Central memory CD4-positive, alpha-beta T cell (primary cell): Measurements from ENCODE around the gene LCMT1.
"Not testable (repeated sequence)": the region's sequence is repeated elsewhere in the genome, so short reads cannot be mapped to it uniquely, and the experiment has no call there.

Experiments
- DNase-seq: peaks from one replicate; pipeline ENCODE4 v3.0.0; 2022

LCMT1 gene

DNA sequence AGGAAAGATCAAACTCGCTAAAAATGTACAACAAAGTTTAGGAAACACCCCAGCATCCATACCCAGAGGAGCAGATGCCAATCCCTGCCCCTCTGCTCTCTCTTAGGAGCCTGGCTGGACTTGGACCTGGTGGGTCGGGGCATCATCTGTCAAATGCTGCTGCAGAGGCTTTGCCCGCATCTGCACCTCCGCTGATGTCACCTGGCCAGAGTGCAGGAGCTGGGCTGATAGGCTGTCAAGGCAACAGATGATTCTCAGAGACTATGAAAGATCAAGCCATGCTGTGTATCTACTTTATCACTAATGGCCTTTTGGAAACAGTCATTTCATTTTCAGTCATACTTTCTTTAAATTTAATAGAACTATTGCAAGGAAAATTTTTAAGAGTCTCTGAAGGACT lies 15.9 kb upstream of the LCMT1 start:
- no peak for DNase-seq

DNA sequence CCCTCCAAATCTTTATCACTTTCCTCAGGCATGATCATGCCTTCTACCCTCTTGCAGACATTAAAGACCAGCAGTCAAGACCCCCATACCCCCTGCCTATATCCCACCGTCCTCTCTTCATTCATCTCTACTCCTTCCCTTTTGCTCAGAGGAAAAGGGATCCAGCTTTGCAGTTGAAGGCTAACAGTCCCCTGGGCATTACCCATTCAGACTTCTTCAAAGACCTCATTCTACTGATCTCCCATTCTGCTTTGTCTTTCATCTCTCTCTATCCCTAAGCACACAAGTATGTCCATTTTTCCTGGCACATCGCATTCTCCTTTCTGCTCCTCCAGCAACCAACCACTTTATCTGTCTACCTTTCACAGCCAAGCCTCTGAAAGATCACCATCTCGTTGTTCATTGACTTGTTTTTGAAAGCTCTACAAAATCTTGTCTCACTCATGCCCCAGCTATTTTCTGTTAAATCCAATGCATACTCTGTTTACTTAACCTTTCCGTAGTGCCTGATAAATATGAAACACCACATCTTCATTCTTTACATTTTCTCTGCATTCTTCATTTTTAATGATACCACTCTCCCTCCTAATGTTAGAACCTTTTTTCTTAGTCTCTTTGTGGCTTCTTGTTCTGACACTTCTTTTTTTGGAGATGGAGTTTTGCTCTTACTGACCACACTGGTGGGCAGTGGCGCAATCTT lies 14.1 kb upstream of the LCMT1 start:
- DNase-seq, result no peak

DNA sequence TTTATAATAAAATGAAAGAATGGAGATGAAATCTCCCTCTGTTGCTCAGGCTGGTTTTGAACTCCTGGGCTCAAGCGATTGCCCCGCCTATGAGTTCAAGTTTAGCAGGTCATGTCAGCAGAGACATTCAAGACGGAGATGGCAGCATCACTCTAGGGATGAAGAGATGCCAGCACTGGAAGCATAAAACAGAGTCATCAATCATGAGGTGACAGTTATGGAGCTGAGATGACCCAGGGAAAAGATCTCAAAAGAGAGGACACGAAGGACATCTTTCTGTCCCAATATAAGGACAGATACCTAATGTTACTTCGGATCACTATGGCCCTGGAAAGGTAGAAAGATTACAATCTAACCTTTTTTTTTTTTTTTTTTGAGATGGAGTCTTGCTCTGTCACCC lies 11.0 kb upstream of the LCMT1 start:
- no peak for DNase-seq

DNA sequence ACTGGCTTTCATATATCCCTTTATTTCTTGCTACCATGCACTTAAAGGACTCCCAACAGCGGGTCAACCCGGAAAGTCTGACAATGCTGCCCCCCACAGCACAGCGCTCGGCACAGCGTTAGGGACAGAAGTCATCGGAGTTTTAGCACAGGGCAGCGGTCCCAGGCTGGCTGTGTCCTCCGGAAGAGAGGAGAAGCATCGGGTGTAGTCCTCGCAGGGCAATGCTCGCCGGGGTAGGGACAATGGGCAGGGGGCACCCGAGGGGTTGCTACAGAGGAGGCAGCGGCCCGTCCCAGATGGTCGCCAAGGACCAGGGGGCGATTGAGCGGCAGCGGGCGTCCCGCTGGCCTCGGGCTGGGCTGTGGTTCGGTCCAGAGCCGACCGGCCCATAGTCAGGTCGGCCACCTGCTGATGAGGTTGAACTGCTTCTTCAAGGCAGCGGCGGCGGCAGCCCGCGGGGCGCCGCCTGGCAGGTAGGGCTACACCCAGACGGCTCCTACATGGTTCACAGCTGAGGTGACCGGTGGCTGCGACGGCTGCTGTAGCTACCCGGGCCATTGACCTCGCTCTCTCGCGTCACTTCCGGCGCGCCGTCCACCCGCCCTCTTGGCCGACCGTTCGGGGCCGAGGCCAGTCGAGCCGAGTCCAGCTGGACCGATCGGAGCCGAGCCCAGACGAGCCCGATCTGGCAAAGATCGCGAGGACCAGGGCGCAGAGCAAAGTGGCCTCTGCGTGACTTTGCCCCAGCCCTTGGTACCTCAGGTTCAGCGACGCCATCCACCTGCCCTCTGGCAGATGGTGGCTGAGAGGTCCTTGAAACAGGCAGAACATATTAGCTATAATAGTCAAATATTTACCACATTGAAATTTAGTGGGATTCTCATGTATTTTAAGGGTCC lies 4.7 kb upstream of the LCMT1 start:
- DNase-seq, result peak; percentile 60

DNA sequence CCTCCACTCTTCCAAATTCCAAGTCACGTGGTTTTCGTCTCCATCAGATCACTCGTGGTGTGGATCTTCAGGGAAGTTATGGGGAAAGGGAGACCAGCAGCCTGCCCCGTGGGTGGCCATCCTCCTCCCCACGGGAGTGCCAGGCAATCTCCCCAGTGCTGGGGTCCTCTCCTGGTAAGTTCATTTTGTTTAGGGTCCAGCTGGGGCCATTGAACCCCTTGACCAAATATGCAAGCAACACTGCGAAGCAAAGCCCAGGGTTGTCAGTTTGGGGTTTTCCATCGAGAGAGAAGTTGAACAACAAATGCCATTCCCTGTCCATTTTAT lies 4.1 kb upstream of the LCMT1 start:
- DNase-seq, result no peak

DNA sequence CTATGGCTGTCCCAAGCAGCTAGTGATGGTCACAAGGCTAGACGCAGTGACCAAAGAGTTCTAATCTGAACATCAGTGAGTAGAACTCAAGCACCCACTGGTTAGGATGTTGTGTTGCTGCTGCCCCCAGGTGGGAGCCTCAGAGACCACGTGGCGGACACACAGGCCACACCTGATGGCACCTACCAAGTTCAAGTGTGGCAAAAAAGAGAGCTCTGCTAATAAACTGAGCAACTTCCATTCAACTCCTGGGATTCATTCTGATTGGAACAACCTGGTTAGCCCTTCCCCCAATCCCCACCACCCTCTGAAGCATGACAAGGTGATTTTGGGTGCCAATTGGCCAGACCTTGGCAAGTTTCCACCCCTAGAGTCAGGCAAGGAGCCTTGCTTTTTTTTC lies 3.5 kb upstream of the LCMT1 start:
- peak; percentile 24 for DNase-seq

DNA sequence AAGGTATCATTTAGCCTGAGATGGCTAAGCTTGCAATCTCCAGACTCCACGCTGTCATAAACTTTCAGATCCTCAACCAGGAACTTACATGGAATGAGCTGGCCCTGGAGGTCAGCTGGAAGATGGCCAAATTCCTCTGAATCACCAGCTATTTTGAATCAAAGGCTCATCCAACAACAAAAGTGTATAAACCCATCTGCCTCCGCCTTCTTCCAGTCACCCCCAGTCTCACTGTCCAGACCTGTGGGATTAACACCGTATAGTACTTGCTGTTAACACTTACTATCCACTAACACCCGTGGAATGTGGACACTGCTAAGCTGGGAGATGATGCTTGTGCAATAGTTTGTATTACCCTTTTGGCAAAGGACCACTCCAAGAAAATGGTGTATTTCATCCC lies 1.9 kb upstream of the LCMT1 start:
- DNase-seq, result no peak

DNA sequence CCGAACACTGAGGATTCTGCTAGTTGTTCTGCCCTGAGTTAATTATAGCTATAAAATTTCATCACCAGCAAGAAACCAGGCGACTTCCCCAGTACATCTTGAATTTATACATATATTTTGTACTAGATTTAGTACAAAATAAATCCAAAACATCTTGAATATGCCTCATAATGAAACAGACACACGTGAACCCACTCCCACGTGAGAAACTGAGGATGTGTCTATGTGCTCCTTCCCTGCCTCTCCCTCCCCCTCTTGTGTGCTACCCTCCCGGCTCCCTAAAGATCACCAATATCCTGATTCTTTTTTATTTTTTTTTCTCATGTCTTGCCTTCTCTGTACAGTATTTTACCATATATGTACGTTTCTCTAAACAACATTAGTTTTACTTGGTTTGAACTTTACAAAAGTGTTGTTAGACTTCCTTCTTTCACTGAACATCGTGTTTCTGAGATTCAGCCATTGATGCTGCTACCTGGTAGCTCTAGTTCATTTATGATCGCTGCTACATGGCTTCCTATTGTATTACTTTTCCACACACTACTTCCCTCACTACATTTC lies 1.1 kb upstream of the LCMT1 start:
- no peak for DNase-seq

DNA sequence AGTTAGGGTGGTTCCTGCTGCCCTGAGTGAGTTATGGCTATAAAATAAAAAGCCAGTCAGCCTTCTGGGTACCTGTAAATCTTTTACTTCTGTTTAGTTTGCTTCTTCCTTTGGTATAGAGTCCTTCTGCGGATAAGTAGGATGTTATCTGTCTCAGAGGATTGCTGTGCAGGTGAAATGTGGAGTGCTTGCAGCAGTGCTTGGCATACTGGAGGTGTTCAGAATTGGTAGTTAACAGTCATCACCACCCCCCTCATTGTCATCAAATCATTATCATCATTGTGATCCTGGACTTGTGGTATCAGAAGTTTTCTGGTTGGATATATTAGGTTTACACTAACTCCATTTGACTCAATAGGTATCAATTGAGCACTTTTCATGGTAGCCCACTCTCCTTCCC lies 2.6 kb downstream of the LCMT1 start:
- DNase-seq, result no peak

DNA sequence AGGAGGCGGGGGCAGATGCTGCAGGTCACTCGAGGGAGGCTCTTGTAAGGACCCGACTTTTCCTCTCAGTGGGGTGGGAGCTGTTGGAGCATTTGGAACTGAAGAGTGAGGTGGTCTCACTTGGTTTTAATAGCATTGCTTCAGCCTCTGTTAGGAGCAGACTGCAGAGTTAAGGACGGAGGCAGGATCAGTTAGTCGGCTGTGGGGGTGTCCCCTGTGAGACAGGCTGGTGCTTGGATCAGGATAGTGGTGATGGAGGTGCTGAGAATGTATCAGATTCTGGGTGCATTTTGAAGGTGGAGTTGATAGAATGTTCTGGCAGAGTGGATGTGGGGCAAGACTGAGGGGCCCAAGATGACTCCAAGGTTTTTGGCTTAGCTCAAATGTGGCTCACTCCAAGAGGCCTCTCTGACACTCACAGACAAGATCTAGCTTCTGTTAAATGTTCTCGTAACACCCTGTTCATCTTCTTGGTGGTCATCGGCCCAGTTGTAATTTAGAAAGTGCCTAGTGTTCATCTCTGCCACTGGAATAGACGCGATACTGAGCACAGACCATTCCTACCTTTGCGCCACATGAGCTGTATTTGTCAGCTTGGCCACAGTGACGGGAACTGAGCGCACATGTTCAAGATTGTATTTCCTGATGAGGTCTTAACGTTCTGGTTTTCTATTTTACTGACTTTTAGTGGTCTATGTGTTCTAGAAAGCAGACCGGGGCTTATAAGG lies 7.5 kb downstream of the LCMT1 start:
- DNase-seq, result no peak

DNA sequence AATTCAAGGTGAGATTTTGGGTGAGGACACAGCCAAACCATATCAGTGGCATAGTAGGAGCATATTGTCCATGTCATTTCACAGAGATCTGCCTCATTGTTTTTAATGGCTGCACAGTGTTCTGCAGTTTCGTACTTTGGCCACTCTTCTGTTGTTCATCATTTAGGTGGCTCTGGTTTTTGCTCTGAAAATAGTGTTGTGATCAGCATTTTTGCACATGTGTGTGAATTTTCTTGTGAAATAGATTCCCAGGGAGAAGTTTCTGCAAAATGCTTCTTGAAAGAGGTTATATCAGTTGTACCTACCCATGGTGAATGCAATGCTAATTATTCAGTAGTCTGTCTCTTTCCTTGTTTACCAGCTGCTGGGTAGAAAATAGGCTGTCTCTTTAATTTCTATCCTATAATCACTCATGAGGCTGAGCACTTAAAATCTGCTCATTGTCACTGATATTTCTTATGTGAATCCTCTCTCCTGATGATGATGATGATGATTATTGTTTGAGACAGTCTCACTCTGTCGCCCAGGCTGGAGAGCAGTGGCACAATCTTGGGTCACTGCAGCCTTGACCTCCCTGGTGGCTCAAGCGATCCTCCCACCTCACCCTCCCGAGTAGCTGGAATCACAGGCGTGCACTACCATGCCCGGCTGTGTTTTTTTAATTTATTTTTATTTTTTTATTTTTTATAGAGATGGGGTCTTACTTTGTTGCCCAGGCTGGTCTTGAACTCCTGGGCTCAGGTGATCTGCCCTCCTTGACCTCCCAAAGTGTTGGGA lies 10.5 kb downstream of the LCMT1 start:
- no peak for DNase-seq

DNA sequence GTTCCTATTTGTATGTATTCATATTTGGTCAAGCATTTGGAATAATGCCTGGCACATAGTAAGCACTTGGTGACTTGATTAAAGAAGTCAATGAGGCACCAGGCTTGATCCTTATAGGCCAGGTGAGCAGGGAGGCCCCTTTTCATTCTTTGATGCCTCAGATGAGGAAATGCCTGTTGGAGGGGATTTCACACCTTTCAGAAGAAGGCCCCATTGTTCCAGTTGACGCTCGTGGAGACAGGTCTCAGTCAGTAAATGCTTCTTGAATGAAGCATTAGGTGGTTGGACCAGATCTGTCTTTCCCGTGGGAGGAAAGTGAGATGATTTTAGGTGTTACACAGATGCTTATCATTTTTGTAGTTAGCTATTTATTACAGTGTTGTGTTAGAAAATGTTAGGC lies 13.0 kb downstream of the LCMT1 start:
- no peak for DNase-seq

DNA sequence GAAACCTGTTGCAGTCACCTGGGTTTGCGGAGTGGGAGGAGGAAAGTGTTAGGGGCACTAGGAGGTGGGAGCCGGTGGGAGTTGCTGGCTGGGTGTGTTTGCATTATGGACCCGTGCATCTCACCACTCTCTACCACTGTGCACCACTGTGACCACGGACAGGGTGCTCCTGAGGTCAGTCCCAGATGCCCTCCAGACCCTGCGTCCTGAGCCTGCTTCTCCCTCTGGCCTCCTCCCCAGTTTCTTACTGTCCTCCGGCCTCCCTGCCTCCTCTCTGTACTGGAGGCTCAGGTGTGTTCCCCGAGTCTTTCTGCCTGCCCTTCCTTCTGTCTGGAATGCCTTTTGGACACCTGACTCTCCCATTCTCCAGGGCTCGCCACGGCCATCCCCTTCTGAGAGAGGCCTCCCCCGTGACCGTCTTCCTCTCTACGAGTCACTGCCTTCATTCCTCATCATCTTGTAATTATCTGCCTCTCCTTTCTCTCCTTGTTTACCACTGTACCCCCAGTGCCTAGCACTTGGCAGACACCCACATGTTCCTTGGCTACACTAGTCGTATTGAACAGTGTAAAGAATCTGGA lies 14.6 kb downstream of the LCMT1 start:
- DNase-seq, result not testable (repeated sequence)

DNA sequence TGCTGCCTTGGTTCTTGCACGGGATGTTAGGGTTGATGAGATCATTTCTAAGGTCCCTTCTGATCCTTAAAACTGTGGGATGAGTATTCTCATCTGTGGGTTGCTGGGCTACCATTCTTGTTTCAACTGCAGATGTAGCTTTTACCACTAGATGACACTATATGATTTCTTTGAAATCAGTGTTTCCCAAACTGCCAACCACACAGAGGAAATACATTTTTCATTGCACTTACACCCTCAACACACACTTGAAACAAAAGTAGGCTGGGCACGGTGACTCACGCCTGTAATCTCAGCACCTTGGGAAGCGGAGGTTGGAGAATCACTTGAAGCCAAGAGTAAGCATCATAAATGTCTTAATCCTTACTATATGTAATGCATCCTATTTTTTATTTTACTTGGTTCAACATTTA lies 15.3 kb downstream of the LCMT1 start:
- DNase-seq, result peak; percentile 17

DNA sequence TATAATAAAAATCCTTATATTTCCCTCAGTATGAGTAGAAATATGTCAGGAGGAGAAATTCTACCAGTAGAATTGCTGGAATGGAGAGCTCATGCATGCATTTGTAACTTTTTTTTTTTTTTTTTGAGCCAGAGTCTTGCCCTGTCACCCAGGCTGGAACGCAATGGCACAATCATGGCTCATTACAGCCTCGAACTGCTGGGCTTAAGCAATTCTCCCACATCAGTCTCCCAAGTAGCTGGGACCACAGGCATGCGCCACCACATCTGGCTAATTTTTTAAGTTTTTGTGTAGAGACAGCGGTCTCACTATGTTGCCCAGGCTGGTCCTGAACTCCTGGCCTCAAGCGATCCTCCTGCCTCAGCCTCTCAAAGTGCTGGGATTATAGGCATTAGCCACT lies 21.2 kb downstream of the LCMT1 start:
- DNase-seq, result not testable (repeated sequence)

DNA sequence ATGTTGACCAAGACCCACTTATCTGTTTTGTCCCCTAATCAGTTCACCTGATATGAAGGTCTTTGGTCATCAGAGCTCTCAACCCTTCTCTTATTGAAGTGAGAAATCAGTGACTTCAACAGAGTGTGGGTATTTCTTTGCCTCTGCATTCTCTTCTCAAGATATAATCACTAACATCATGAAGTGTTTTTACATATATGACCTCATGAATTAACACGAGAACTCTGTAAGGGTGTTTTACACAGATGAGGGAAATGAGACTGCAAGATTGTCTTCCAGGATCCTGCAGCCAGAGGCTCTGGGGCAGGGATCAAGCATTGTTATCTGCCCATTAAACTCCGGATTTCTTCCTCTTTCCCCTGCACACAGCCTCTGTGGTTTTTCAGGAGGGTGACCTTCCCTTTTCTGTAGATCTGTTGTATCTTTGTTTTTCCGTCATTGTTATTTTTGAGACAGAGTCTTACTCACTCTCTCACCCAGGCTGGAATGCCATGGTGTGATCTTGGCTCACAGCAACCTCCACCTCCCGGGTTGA lies 22.7 kb downstream of the LCMT1 start:
- DNase-seq, result no peak

DNA sequence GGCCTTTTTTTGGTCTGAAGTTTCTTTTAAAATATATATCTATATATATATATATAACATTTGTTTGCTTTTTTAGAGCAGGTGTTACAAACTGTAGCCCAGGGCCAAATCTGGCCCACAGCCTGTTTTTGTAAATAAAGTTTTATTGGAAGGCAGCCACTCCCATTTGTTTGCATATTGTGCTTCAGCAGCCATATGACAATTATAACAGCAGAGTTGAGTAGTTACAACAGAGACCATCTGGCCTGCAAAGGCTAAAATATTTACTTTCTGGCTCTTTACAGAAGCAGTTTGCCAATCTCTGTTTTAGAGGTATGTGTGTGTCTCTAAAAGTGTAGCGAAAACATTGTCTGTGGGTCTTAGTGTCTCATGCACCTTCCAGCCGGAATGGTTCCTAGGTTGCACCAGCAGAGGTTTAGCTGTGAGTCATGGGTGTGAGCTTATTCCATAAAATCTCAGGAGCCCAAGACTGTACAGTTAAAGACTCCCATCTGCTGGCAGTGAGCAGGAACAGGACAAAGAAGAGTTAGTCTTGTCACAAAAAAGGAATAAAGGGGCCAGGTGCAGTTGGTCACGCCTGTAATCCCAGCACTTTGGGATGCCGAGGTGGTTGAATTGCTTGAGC lies 23.8 kb downstream of the LCMT1 start:
- no peak for DNase-seq

DNA sequence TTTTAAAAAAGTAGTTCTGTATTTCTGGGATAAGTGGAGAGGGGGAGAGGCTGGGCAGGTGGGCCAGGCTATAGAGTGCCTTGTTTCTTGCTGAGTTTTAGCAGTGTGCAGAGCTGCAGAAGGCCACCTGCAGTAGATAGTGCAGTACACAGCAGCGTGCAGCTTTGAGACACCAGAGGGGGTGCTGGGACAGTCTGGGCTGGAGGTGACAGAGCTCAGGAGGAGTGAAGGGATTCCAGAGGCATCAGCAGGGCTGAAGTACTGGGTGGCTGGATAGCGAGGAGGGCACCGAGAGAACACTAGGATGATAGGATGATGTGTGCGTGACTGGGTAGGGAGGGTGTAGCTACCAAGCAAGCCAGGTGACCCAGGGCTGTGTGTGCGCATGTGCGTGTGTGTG lies 26.6 kb downstream of the LCMT1 start:
- DNase-seq, result no peak

DNA sequence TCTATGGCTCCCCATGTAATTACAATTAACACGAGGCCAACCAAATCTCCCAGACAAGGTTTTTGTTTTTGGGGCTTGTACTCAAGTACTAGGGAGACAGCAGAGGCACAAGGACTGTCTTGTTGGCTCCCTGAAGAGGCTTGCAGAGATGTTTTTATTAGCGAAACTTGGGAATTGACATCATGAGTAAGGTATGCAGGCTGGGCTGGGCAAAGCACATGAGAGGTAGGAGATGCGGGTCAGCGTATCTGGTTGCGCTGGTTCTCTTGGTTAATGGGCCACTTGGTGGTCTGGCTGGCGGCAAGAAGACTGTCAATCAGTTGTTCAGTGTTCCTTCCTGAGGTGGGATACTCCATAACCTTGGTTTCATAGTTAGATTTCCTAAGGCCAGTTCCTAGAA lies 28.9 kb downstream of the LCMT1 start:
- DNase-seq, result no peak

DNA sequence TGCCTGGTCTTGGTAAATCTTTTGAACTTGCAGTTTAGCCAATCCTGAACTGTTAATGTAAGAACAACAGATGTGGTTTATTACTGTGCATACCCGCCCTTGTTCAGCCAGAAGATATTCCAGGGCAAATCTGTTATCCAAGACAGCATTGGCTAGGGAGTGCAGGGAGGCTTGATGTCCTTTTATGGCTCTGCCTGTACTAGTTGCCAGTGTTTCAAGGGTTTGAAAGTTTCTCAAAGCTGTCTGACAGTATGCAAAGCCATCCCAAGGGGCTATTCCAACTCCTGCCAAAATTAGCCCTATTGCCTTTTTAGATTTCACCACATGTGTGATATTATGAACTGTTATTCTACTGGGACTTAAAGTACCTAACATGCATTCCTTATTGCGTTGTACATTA lies 30.1 kb downstream of the LCMT1 start:
- no peak for DNase-seq

DNA sequence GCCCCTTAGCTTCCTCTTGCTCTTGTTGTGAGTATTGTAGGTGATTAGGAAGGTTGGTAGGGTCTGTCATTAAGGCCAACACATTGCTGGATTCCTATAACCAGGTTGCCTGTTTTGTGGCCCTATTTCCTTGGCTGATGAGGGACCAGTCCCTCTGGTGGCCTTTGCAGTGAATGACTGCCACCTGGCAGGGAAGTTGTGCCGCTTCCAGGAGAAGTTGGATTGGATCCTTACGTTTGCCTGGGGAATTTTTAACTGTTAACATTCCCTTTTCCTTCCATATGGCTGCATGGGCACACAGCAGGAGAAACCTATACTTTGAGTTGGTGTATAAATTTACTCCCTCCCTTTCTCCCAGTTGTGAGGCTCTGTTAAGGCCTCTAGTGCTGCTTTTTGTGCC lies 32.4 kb downstream of the LCMT1 start:
- no peak for DNase-seq
